GM19467 (cell line): ENCODE data around the gene KCNQ1OT1.

ENCODE experiments used
- ATAC-seq: cut with Tn5 transposase; IDR thresholded peaks from one replicate; pipeline ENCODE4 v1.9.1; 2021; ENCODE audit warnings: mild to moderate bottlenecking, moderate library complexity; ENCODE audit not compliant: unreplicated experiment

KCNQ1OT1 gene

GRCh38 chr11:2574043-2574552 lies 125.7 kb downstream of the KCNQ1OT1 start:
- ATAC-seq = no peak

- no peak for ATAC-seq
These were observed 126.4 kb downstream of the KCNQ1OT1 start for GRCh38 chr11:2573240-2574042.

DNA sequence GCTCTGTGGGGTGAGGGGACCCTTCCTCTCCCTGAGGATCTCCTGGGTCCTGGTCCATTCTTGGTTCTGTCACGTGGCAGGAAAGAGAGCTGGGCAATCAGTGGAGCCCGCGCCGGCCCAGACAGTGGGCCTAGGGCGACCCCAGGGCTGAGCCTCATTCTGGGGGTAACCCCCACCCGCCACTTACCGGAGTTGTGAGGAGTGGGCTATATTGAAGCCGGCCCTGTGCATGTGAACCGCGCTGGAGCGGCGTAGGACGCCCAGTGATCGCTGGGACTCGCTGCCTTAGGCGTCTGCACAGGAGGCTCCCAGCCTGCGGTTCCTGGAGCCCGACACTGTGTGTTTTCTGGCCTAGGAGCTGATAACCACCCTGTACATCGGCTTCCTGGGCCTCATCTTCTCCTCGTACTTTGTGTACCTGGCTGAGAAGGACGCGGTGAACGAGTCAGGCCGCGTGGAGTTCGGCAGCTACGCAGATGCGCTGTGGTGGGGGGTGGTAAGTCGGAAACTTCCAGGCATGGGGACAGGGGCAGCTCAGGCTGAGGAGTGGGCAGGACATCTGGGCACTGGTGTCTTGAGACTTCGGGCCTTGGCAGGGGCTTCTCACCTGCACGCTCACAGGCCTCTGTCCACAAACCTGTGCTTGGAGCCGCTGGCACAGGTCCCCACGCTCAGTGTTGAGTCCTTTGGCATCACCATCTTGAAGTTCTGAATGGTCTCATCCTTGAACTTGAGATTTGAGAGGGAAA lies 127.1 kb downstream of the KCNQ1OT1 start:
- ATAC-seq = no peak

GRCh38 chr11:2571598-2572281 lies 128.1 kb downstream of the KCNQ1OT1 start:
- ATAC-seq = no peak

DNA sequence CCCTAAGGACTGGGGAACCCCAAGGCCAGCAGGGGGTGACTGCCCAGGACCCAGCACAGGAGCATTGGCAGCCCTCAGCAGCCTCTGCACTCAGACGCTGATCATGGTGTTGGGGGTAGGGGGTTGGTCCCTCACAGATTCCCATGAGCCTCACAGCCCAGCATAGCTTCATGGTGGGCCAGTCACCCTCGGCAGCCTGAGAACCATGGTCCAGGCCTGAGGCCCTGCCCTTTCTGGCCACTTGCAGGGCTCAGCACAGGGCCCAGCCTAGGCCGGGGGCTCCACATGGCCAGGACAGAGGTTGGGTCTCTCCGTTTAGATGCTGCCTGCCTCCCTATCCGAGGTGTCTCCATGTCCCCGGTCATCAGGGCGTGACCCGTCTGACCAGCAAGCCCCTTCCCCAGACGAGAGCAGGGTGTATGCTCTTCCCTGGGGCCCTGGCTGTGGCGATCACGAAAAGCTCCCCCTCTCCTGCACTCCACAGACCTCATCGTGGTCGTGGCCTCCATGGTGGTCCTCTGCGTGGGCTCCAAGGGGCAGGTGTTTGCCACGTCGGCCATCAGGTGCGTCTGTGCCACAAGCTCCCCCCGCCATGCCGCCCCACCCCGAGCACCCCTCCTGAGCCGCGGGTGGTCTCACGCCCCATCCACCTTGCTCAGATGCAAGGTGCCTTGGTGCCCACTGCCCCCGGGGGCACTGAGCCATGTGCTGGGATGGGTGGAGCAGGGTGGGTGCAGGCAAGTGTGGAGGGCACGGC lies 128.8 kb downstream of the KCNQ1OT1 start:
- no peak for ATAC-seq

- ATAC-seq = no peak
These were observed 129.5 kb downstream of the KCNQ1OT1 start for GRCh38 chr11:2570211-2570811.

DNA sequence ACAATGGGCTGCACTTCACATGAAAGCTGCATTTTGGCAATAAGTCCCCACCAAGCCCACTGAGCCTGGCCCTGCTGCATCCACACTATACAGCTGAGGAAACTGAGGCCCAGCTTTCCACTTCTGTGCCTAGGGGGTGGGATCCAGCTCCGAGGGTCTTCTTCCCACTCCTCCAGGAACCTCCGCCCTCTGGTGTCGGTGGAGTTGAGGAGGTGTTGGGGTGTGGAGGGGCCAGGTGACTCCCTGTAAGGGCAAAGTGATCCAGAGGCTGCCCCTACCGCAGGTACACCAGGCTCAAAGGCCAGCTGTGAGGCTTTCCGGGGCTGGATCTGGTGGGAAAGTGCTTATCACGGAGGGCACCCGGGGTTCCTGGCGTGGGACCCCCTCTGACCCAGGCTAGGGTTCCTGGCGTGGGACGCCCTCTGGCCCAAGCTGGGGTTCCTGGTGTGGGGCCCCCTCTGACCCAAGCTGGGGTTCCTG lies 130.0 kb downstream of the KCNQ1OT1 start:
- no peak for ATAC-seq

DNA sequence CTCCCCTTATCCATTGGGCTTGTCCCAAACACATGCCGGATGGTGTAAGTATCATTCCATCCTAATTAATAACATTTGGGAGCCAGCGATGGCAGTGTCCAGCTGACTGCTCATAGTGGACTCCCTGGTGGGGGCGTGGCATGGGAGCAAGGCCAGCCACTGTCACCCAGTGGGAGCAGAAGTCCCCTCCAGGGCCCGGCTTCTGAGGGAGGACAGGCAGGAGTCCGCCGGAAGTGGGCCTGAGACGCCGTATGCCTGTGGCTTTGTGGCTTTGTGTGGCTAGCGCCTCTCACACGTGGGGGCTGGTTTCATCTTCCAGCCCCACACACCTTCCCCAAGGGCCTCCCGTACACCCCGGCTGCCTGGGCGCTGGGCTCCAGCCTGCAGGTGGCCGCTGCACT lies 130.5 kb downstream of the KCNQ1OT1 start:
- no peak for ATAC-seq

DNA sequence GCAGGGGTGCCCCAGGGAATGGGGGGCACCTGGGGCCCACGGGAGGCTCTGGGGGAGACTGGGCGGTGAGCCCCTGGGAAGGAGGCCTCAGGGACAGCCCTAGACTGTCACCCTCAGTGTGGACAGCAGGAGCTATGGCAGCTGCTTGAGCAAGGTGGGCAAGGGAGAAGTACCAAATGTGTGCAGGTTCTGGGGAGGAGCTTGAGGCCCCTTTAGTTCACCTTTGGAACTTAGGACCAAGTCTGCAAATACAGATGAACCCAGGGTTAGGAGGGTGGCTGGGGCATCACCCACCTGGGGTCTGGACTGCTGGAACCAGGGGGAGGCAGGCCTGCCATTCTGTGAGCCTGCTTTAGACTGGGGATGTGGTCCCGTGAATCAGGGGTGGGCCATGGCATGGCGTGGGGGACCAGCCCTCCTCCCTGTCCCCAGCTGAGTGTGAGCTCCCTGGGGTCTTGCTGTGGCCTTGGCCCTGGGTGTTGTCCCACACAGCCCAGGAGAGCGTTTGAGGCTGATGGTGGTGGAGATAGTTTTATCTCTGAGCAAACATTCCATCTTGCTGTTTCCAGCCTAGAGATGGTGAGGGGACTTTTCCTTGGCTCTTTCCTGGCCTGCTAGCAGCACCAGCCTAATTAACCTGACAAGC lies 132.6 kb downstream of the KCNQ1OT1 start:
- ATAC-seq = no peak

DNA sequence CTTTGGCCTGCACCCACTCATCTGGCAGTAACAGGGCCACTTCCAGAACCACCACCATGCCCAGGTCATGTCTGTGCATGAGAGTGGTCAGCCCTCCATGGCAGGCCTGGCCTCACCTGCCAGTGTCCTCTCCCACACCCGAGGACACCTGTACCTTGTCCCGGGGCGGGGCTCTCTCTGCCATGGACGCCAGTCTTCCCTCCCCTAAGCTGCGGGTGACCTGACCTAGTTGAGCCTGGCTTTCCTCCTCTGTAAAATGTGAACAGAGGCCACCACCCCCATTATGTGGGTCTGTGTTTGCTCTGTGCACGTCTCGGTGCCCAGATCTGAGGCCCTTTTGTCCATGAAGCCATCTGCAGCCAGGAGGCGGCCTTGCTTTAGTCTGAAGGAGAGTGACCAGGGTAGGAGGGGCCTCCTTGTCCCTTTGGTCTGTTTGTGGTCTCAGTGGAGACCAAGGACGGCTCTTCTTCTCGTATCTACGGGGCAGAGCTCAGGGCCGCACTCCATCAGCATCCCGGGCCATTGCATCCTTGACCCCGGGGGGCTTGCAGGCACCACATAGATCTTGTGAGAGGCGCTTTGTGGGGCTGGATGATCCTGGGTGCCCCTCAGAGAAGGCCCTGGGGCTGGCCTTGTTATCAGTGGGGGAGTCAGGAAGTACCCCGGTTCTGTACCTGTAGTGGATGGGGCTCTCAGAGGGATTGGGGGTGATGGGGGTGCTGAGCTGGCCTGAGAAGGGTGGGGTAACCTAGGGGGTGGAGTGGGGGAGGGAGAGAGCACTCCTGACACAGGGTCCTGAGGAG lies 133.4 kb downstream of the KCNQ1OT1 start:
- ATAC-seq = no peak

GRCh38 chr11:2565447-2566222 lies 134.2 kb downstream of the KCNQ1OT1 start:
- ATAC-seq = no peak

DNA sequence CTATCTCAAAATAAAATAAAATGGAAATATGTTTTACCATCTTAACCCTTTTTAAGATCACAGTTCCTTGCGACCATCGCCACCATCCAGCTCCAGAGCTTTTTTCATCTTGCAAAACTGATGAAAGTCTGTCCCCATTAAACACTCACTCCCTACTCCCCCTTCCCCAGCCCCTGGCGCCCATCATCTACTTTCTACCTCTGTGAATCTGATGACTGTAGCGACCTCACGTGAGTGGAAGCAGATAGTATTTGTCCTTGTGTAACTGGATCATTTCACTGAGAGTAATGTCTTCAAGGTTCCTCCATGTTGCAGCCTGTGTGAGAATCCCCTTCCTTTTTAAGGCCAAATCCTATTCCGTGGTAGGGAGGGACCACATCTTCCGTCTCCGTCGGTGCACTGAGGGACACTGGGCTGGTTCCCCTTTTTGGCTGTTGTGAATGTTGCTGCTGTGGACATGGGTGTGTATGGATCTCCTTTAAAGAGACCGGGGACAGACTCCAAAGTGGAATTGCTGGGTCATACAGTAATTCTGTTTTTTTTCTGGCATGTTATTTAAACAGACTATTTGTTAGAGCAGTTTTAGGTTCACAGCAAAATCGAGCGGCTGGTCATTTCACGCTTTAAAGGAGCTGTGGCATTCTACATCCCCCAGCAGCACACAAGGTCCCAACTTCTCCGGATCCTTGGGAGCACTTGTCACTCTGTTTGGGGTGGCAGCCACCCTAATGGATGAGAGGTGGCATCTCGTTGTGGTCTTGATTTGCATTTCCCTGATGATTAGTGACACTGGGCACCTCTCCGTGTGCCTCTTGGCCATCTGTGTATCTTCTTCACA lies 135.0 kb downstream of the KCNQ1OT1 start:
- ATAC-seq = no peak

- no peak for ATAC-seq
These were observed 135.7 kb downstream of the KCNQ1OT1 start for GRCh38 chr11:2564008-2564530.

DNA sequence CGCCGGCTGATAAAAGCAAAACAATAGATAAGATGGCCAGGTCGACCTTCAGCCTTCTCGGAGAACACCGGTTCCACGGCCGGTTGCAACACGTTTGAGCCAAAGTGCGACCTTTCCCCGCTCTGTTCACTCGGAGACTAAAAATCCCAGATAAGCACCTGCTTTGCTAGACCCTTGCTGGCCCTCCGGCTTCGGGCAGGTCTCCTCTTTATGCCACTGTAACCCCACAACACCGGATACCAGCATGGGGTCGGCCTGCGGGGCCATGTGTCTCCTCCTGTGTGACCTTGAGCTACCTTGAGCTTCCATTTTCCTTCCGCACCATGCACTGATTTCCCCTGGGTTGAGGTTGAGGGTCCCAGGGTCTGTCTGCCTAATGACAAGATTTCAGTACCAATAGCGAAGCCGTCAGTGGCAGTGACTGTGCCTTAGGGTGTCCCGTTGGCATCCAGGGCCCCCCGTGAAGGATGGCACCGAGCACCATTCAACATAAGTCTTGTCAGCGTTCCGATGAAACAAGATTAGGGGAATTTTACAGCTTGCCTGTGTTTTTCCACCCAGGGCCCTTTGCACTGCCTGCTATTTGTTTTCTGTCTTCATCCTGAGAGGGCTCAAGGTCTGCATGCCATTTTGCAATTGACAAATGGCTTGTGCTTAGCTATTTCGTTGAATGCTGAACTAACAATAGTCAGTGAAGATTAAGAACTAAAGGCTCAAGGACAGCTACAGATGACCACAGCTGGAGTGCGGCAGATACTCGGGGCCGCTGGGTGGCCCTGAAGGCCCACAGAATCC lies 136.4 kb downstream of the KCNQ1OT1 start:
- ATAC-seq = no peak

DNA sequence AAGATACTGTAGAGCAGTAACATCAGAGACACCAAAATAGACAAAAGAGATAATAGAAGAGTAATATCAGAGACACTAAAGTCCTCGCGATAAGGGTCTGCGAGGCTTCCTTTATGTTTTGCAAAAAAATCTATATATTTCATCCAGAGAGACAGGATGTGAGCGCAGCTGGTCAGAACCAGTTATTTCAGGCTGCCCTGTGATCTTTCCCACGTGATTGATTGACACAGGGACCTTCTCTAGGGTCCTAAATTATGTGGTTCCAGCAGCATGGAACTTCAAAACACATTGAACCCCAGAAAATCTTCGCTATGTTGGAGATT lies 136.9 kb downstream of the KCNQ1OT1 start:
- ATAC-seq = no peak
